NCI-H510A treated with DMSO at 0.1 percent for 48 hours (cell line): ENCODE measurements around the gene TMEM126B.

Source experiments
- DNase-seq: peaks from one replicate; lab custom pipeline; 2025; lab: John Stamatoyannopoulos, UW

Gene TMEM126B

DNA sequence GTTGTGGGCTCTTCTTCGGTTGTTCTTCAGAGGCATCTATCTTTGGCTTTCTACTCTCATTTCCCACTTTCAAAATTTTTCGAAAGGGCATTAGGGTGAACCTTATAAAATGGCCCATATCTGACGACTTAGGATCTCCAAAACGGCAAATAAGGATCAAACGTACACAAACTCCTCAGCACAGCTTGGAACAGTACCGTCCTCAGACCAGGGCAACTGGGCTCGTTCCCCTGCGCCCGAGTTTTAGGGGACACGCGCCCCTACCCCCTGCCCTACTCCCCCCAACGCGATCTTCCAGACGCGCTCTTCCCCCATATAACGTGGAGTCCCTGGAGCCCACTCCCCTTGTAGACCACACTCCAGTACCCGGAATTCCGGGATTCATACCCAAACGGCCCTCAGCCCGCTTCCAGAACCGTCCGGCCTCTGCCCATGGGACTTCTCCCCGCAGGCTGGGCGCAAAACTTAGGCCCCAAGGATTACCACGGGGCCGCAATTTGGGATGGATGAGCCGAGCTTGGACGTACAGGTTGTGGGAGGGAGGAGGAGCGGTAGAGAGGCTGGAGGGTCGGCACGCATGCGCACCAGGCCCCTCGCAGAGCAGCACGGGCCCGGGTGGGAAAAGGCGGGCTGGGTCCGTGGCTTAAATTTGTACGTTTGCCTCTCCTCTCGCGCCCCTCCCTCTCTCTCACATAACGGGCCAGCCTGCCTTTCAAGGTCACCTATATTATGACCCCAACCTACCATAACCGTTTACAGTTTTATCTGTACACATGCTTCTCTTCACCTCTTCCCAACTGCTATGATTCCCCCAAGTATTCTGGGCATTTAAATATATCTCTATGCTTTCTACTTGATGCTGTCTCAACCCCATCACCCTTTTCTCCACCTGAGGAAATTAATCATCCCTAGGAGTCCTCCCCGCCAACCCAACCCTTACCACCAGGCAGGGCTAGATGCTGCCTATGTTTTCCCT lies 54.2 kb downstream of the TMEM126B start:
- DNase-seq = peak; percentile 62

DNA sequence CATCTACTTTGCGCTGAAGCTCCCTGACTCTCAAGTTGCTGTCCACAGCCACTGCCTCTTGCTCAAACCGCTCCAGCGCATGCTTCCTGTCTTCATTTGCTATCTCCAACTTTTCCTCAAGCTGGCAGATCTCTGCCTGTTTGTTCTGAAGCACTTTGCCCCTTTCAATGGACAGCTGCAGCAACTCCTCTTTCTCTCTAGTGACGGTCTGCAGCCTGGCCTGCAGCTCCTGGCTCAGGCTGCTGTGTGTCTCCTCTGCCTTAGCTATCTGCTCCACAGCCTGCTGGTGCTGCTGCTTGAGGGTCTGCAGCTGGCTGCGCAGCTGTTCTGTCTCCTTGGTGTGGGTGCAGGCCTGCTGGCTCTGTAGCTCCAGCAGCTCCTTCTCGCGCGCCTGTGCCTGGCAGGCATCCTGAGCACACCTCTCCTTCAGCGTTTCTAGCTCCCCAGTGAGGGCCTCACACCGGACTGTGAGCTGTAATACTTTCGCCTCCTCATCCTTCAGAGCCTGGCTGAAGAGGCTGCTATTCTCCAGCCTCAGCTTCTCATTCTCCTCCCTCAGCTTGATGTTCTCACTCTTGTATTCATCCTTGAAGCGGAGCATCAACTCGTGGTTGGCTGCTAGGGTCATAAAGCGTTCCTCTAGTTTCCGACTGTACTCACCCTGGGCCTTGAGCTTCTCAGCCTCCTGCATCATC lies 56.9 kb downstream of the TMEM126B start:
- peak; percentile 55 for DNase-seq

DNA sequence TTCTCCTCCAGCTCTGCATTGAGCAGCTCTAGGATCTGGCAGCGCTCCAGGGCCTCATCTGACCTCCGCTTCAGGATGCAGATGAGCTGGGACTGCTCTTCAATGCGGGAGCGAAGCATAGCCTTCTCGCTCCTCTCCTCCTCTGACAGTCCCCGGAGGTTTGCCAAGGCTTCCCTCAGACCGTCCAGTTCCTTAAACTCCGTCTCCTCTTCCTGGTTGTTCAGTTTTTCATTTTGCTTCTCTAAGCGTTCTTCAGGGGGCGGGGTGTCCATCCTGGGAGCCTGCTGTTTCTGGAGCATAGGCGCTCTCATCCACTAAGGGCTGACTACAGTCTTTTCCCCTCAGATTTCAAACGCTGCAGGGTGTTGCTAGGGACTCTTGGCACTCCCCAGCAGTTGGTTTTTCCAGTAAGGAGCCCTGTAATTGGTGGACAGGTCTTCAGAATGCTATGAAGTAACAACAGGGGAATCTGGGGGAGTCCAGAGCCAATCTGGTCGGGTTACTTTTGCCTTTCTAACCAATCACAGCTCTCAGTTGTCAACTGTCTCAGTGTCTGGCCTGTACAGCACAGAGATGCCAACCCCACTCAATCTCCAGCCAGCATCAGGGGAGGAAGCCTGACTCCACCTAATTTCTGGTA lies 57.5 kb downstream of the TMEM126B start, which contains the start of gene CCDC89:
CCDC89 (minus strand) TSS at position 376 of the 640 bp plus-strand sequence; CDS start at position 311, 65 bp downstream.
- DNase-seq = peak; percentile 92
